T follicular helper cell (primary cell): ENCODE measurements around the gene ZIK1.
A peak's percentile ranks its signal among the peaks of the same experiment; 100 is the strongest.

Source experiments
- DNase-seq: peaks from one replicate; pipeline ENCODE4 v3.0.0-alpha.2; 2020; ENCODE audit warnings: low read depth

Gene ZIK1

GRCh38 chr19:57611113-57611512, 27.2 kb downstream of the ZIK1 start:
- DNase-seq, result no peak

DNA sequence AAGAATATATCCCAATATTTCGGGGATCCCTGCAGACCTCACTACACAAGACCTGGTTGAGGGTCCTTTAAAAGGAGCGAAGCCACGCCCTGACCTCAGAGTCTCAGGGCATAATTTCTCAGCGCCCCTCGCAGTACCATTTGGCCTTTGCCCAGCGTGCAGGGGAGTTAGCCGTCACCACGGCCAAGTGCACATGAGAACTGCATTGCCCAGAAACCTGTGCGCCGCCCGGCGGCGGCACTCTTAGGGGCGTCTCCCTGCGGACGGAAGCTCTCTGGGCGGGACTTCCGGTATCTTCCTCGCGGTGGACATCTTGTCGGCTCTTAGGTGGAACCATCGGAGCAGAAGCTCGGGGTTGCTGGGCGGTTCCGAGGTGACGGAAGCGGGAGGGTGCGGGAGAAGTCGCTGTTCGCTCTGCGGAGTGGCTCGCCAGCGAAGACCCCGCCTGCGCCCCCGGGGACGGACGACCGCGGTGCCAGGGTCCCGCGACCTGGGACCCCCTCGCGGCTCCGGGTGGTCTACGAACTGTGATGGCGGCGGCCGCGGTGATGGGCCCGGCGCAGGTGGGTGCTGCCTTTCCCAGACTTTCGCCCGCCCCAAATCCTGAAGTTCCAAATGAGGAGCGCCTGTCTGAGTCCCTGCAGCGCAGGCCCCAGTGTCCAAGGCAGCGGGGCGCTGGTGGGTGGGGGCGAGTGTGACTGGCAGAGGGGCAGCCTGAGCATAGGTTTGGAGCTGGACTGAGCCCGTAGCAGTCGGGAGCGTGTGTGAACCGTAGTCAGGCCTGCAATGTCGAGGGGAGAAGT, 30.2 kb downstream of the ZIK1 start, which contains the start of gene ZNF134:
Gene ZNF134, plus strand, starts transcription at position 302 of the 803 bp plus-strand sequence. CDS start 5,227 bp downstream, outside the sequence.
- peak; percentile 80 for DNase-seq

DNA sequence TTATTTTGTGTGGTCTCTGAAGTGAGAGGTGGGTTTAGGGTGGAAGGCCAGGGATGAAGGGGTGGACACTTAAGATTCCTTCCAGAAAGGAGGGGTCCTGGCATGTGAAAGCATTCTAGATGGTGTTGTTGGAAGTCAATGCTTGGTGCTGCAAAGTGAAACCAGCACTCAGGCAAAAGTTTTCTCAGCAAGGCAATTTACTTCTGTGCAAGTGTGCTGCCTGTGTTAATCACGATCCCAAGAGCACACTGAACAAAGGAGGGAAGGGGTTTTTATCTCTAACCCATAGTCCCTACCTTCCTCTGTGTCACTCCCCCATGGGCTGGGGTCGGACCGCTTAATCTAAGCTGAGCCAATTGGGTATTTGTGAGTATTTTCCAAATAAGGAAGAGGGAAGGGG, 31.4 kb downstream of the ZIK1 start:
- DNase-seq, result no peak

GRCh38 chr19:57620673-57621348, 36.9 kb downstream of the ZIK1 start:
- DNase-seq, result no peak

DNA sequence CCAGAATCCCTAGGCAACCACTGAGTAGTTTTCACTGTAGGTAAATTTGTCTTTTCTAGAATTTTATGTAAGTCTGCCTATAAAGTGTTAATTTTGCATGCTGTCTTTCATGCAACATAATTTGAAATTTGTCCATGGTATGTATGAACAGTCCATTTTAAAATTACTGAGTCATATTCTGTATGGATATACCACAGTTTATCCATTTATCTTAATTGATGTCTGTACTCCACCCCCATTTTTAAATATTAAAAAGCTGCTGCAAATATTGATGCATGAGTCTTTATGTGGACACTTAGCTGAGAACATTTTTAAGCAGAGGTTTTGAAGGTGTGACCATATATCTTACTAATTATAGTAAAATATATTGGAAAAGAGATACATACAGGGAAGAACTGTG, 39.1 kb downstream of the ZIK1 start:
- no peak for DNase-seq

GRCh38 chr19:57632987-57633831, 49.3 kb downstream of the ZIK1 start, which contains the start of gene ZNF211:
Gene ZNF211, plus strand, starts transcription at chr19:57633168. Its CDS starts 179 bp downstream, at chr19:57633347.
- DNase-seq, result peak; percentile 79

DNA sequence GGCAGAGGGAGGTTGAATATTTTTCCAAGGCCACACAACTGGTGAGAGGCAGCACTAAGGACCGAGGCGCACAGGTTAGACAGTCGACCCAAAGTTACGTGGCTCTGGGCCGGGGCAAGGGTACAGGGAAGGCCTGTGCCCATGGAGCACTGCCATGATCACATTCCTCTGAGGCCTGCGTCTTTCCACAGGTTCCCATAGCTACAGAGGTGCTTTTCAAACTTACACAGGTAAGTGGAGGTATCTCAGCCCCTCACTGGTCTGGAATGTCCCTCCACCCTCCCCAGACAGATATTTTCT, 49.8 kb downstream of the ZIK1 start:
- DNase-seq, result no peak

DNA sequence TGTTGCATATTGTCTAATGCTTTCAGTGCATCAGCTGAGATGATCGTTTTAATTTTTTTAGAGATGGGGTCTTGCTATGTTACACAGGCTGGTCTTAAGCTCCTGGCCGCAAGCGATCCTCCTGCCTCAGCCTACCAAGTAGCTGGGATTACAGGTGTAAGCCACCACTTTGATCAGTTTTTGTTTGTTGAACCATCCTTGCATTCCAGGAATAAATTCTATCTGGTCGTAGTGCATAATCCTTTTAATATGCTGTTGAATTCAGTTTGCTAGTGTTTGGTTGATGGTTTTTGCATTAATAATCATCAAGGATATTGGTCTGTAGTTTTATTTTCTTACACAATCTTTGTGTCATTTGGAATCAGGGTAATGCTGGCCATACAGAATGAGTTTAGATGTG, 53.4 kb downstream of the ZIK1 start:
- DNase-seq, result no peak

DNA sequence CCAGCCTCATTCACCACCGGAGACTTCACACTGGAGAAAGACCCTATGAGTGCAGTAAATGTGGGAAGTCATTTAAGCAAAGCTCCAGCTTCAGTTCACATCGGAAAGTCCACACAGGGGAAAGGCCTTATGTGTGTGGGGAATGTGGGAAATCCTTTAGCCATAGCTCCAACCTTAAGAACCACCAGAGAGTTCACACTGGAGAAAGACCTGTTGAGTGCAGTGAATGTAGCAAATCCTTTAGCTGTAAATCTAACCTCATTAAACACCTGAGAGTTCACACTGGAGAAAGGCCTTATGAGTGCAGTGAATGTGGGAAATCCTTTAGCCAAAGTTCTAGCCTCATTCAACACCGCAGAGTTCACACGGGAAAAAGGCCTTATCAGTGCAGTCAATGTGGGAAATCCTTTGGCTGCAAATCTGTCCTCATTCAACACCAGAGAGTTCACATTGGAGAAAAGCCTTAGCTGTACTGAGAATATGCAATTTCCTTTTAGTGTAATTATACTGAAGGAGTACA, 57.8 kb downstream of the ZIK1 start:
- DNase-seq, result no peak

GRCh38 chr19:57642396-57643046, 58.6 kb downstream of the ZIK1 start:
- DNase-seq, result no peak
